Measurements from ENCODE around the gene TFIP11.

The TFIP11 gene

GRCh38 chr22:26476705-26477340, 35.5 kb downstream of the TFIP11 start:
- no peaks in the 10 kb centered on the region for H3K27me3 ChIP-seq (ENCODE audit: insufficient read depth, low read depth)
- no peak overlapping the region for H3K9ac ChIP-seq
- no peak overlapping the region for H2AFZ ChIP-seq (ENCODE audit: low read depth)
- H3K79me2 ChIP-seq (ENCODE audit: insufficient read depth, low read depth), result peaks cover 4% of the 10 kb centered on the region; the same call in 1 of the 2 replicates
- H4K20me1 ChIP-seq (ENCODE audit: insufficient read depth), result no peaks in the 10 kb centered on the region
- peaks cover 21% of the 10 kb centered on the region for H3K4me1 ChIP-seq (ENCODE audit: low read depth, poor library complexity, severe bottlenecking)
- H3K4me2 ChIP-seq, result no peak overlapping the region
- H3K36me3 ChIP-seq (ENCODE audit: insufficient read depth), result no peaks in the 10 kb centered on the region
- H3K27ac ChIP-seq, result no peak overlapping the region
- no peak overlapping the region for H3K4me3 ChIP-seq (IDR thresholded peaks at IDR 0.05; ENCODE audit: insufficient read depth, low read depth, low read length)
- no peak for TF ChIP-seq CTCF (conservative IDR thresholded peaks at IDR 0.05; ENCODE audit: low read depth, low read length)

DNA sequence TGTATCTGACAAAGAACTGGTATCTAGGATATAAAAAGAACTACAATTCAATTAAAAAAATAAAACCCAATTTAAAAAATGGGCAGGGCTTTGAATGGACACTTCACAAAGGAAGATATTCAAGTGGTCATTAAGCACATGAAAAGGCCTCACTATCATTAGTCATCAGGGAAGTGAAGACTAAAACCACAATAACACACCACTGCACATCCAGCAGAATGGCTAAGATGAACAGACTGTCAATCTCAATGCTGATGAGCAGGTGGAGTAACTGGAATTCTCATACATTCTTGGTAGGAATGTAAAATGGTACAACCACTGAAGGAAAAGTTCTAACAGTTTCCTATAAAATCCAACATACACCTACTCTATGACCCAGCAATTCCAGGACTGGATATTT, 37.6 kb downstream of the TFIP11 start:
- Histone ChIP-seq H3K36me3 (ENCODE audit: insufficient read depth) (no peaks in the 10 kb centered on the region), H3K4me1 (ENCODE audit: low read depth, poor library complexity, severe bottlenecking) (peaks cover 11% of the 10 kb centered on the region), H3K79me2 (ENCODE audit: insufficient read depth, low read depth) (no peaks in the 10 kb centered on the region), H3K9ac (no peak overlapping the region), H2AFZ (ENCODE audit: low read depth) (no peak overlapping the region), H3K4me2 (no peak overlapping the region; the same call in 1 of the 2 replicates), H3K27me3 (ENCODE audit: insufficient read depth, low read depth) (no peaks in the 10 kb centered on the region), H3K4me3 (IDR thresholded peaks at IDR 0.05; ENCODE audit: insufficient read depth, low read depth, low read length) (no peak overlapping the region), H4K20me1 (ENCODE audit: insufficient read depth) (no peaks in the 10 kb centered on the region), H3K27ac (no peak overlapping the region)
- no peak for TF ChIP-seq CTCF (conservative IDR thresholded peaks at IDR 0.05; ENCODE audit: low read depth, low read length)

DNA sequence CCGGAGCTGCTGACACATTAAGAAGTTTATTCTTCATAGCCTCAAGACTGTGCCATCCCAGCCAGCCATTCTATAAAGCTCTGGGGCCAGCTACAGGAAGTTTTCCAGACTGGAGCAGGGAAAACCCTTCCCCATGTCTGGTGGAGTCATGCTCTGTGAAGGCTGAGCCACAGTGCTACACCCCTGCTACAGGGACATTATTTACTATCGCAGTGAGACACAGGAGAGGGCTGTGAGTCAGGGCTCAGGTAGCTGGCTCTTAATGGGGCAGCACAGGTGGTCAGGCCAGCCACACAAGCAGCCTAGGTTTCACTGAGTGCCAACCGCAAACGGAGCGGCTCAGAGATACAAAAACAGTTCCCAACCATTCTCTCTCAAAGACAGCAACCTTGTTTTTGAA, 40.8 kb downstream of the TFIP11 start:
- no peak overlapping the region for H2AFZ ChIP-seq (ENCODE audit: low read depth)
- H4K20me1 ChIP-seq (ENCODE audit: insufficient read depth), result no peaks in the 10 kb centered on the region
- no peaks in the 10 kb centered on the region for H3K79me2 ChIP-seq (ENCODE audit: insufficient read depth, low read depth)
- peaks cover 11% of the 10 kb centered on the region for H3K4me1 ChIP-seq (ENCODE audit: low read depth, poor library complexity, severe bottlenecking)
- H3K4me3 ChIP-seq (IDR thresholded peaks at IDR 0.05; ENCODE audit: insufficient read depth, low read depth, low read length), result no peak overlapping the region
- no peak overlapping the region for H3K4me2 ChIP-seq
- H3K36me3 ChIP-seq (ENCODE audit: insufficient read depth), result no peaks in the 10 kb centered on the region
- no peak overlapping the region for H3K27ac ChIP-seq
- H3K27me3 ChIP-seq (ENCODE audit: insufficient read depth, low read depth), result no peaks in the 10 kb centered on the region
- no peak overlapping the region for H3K9ac ChIP-seq
- no peak for TF ChIP-seq CTCF (conservative IDR thresholded peaks at IDR 0.05; ENCODE audit: low read depth, low read length)

DNA sequence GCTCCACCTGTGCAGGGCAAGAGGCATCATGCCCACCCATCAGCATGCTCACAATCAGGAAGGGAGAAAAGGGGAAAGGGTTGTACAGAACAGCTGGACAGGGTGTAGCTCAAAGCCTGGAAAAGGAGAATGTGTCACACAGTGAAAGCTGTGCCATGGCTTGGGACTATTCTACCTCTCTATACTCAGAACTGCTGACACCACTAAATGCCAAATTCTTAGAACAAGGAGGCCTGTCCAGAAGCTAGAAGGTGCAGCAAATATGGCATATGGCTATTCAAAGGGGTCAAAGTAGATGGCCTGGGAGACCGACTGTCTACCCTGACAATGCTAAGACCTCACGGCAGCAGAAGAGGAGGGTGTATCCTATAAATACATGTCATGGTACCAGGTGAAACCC, 41.5 kb downstream of the TFIP11 start:
- no peak overlapping the region for H3K27ac ChIP-seq
- no peaks in the 10 kb centered on the region for H3K36me3 ChIP-seq (ENCODE audit: insufficient read depth)

More for the DNA sequence above, 41.5 kb downstream of the TFIP11 start:
- peaks cover 11% of the 10 kb centered on the region for H3K4me1 ChIP-seq (ENCODE audit: low read depth, poor library complexity, severe bottlenecking)
- H2AFZ ChIP-seq (ENCODE audit: low read depth), result no peak overlapping the region
- H3K79me2 ChIP-seq (ENCODE audit: insufficient read depth, low read depth), result no peaks in the 10 kb centered on the region
- H4K20me1 ChIP-seq (ENCODE audit: insufficient read depth), result no peaks in the 10 kb centered on the region
- no peaks in the 10 kb centered on the region for H3K27me3 ChIP-seq (ENCODE audit: insufficient read depth, low read depth)
- TF ChIP-seq CTCF (conservative IDR thresholded peaks at IDR 0.05; ENCODE audit: low read depth, low read length), result no peak
- H3K4me2 ChIP-seq, result no peak overlapping the region
- H3K4me3 ChIP-seq (IDR thresholded peaks at IDR 0.05; ENCODE audit: insufficient read depth, low read depth, low read length), result no peak overlapping the region
- H3K9ac ChIP-seq, result no peak overlapping the region

Measured in KMS-11 (cell line).